Mesendoderm (in vitro differentiated cells): ENCODE measurements around the gene URI1.

ENCODE experiments used
- DNase-seq: peaks from one replicate; pipeline ENCODE4 v3.0.0; 2013
- H2AK5ac ChIP-seq: 2 replicates; pipeline ENCODE4 v1.6.1; 2013; ENCODE audit warnings: low read length, inconsistent platforms
- H2BK120ac ChIP-seq: 2 replicates; pipeline ENCODE4 v1.6.1; 2013; ENCODE audit warnings: low read depth, mild to moderate bottlenecking, low read length, moderate library complexity, mixed read lengths
- H2BK15ac ChIP-seq: replicated peaks from 2 replicates; pipeline ENCODE4 v1.6.1; 2013; ENCODE audit warnings: low read depth, mild to moderate bottlenecking, moderate library complexity
- H2BK5ac ChIP-seq: 2 replicates; pipeline ENCODE4 v1.6.1; 2013; ENCODE audit warnings: low read length, inconsistent platforms
- H3K18ac ChIP-seq: 2 replicates; pipeline ENCODE4 v1.6.1; 2013; ENCODE audit warnings: mild to moderate bottlenecking, low read length, mixed read lengths
- H3K23ac ChIP-seq: one replicate; pipeline ENCODE4 v1.6.1; 2013; ENCODE audit warnings: low read length
- H3K27ac ChIP-seq: 2 replicates; pipeline ENCODE4 v1.5.1; 2013; ENCODE audit warnings: low read depth, mild to moderate bottlenecking, inconsistent platforms, low read length, moderate library complexity
- H3K27me3 ChIP-seq: 2 replicates; pipeline ENCODE4 v1.6.1; 2013; ENCODE audit warnings: low read length, control low read depth, mild to moderate bottlenecking, inconsistent platforms; ENCODE audit not compliant: insufficient read depth, poor library complexity
- H3K36me3 ChIP-seq: 2 replicates; pipeline ENCODE4 v1.6.1; 2013; ENCODE audit warnings: low read length, inconsistent platforms; ENCODE audit not compliant: control insufficient read depth, insufficient read depth
- H3K4ac ChIP-seq: one replicate; pipeline ENCODE4 v1.6.1; 2013; ENCODE audit warnings: low read depth, mild to moderate bottlenecking, low read length, moderate library complexity
- H3K4me1 ChIP-seq: 2 replicates; pipeline ENCODE4 v1.6.1; 2013; ENCODE audit warnings: low read depth, low read length, inconsistent platforms; ENCODE audit not compliant: control insufficient read depth
- H3K4me2 ChIP-seq: 2 replicates; pipeline ENCODE4 v1.6.1; 2013; ENCODE audit warnings: low read length
- H3K4me3 ChIP-seq: 2 replicates; pipeline ENCODE4 v1.5.1; 2013; ENCODE audit warnings: mild to moderate bottlenecking, low read length
- H3K56ac ChIP-seq: one replicate; pipeline ENCODE4 v1.6.1; 2013; ENCODE audit warnings: low read length
- H3K79me1 ChIP-seq: 2 replicates; pipeline ENCODE4 v1.6.1; 2013; ENCODE audit warnings: low read length, inconsistent platforms
- H3K79me2 ChIP-seq: 2 replicates; pipeline ENCODE4 v1.6.1; 2013; ENCODE audit warnings: mild to moderate bottlenecking, low read length; ENCODE audit not compliant: control insufficient read depth, insufficient read depth
- H3K9ac ChIP-seq: 2 replicates; pipeline ENCODE4 v1.6.1; 2013; ENCODE audit warnings: low read length, inconsistent platforms
- H4K5ac ChIP-seq: one replicate; pipeline ENCODE4 v1.6.1; 2013; ENCODE audit warnings: low read length
- H4K8ac ChIP-seq: one replicate; pipeline ENCODE4 v1.6.1; 2013; ENCODE audit warnings: low read depth, mild to moderate bottlenecking, control low read depth, low read length, moderate library complexity
- WGBS: extraction: QIAGEN DNeasy Blood & Tissue Kit; methylation state at CpG from one replicate; pipeline ENCODE4 v1.1.7; 2013; ENCODE audit warnings: low lambda C conversion rate, missing lambda C conversion rate; ENCODE audit not compliant: insufficient coverage; ENCODE audit errors: extremely low coverage; 5-methylcytosine and 5-hydroxymethylcytosine counted together

URI1 gene

GRCh38 chr19:30053558-30053957, 111.5 kb downstream of the URI1 start:
- Histone ChIP-seq H3K79me1 (no peaks in the 10 kb centered on the region), H3K9ac (no peak overlapping the region), H3K79me2 (no peaks in the 10 kb centered on the region), H2BK5ac (no peak overlapping the region), H3K36me3 (no peaks in the 10 kb centered on the region), H3K4ac (no peak overlapping the region), H4K5ac (no peak overlapping the region), H3K4me3 (no peak overlapping the region), H3K4me2 (no peak overlapping the region), H2BK15ac (no peak overlapping the region), H3K4me1 (no peaks in the 10 kb centered on the region), H3K27me3 (no peaks in the 10 kb centered on the region), H2BK120ac (no peak overlapping the region), H4K8ac (no peak overlapping the region), H3K56ac (no peak overlapping the region), H2AK5ac (no peak overlapping the region), H3K27ac (no peak overlapping the region), H3K23ac (no peak overlapping the region), H3K18ac (no peak overlapping the region)
- DNase-seq = no peak
- no CpG with 5 or more reads among the region's 18 CpGs for WGBS

- Histone ChIP-seq H3K4me1 (no peaks in the 10 kb centered on the region), H2BK15ac (no peak overlapping the region), H4K8ac (no peak overlapping the region), H3K23ac (no peak overlapping the region), H3K9ac (no peak overlapping the region), H3K36me3 (no peaks in the 10 kb centered on the region), H3K4me2 (no peak overlapping the region), H4K5ac (no peak overlapping the region), H3K56ac (no peak overlapping the region), H3K27ac (no peak overlapping the region), H3K4me3 (no peak overlapping the region), H3K79me2 (no peaks in the 10 kb centered on the region), H3K27me3 (no peaks in the 10 kb centered on the region), H2AK5ac (no peak overlapping the region), H2BK5ac (no peak overlapping the region), H3K79me1 (no peaks in the 10 kb centered on the region), H3K4ac (no peak overlapping the region), H3K18ac (no peak overlapping the region), H2BK120ac (no peak overlapping the region)
- no peak for DNase-seq
- no CpG with 5 or more reads among the region's 2 CpGs for WGBS
Measured at GRCh38 chr19:30054210-30054609, 112.2 kb downstream of the URI1 start.

- no peaks in the 10 kb centered on the region for H3K36me3 ChIP-seq
- H4K8ac ChIP-seq = no peak overlapping the region
- H2BK15ac ChIP-seq = no peak overlapping the region
- H3K4me1 ChIP-seq = no peaks in the 10 kb centered on the region
- H2BK5ac ChIP-seq = no peak overlapping the region
- WGBS = no CpG with 5 or more reads among the region's 2 CpGs
- H3K27me3 ChIP-seq = no peaks in the 10 kb centered on the region
- no peak overlapping the region for H4K5ac ChIP-seq
- no peaks in the 10 kb centered on the region for H3K79me2 ChIP-seq
- no peak overlapping the region for H3K4me3 ChIP-seq
- H3K79me1 ChIP-seq = no peaks in the 10 kb centered on the region
- no peak overlapping the region for H3K23ac ChIP-seq
- H3K4ac ChIP-seq = no peak overlapping the region
- H3K9ac ChIP-seq = no peak overlapping the region
- DNase-seq = no peak
- H3K56ac ChIP-seq = no peak overlapping the region
- no peak overlapping the region for H3K4me2 ChIP-seq
- no peak overlapping the region for H2BK120ac ChIP-seq
- no peak overlapping the region for H3K27ac ChIP-seq
- no peak overlapping the region for H3K18ac ChIP-seq
- H2AK5ac ChIP-seq = no peak overlapping the region
Measured at GRCh38 chr19:30056580-30056979, 114.5 kb downstream of the URI1 start.

GRCh38 chr19:30059741-30060457, 117.9 kb downstream of the URI1 start:
- H3K36me3 ChIP-seq = no peaks in the 10 kb centered on the region
- no peak overlapping the region for H3K23ac ChIP-seq
- H3K4me1 ChIP-seq = no peaks in the 10 kb centered on the region
- H3K79me2 ChIP-seq = no peaks in the 10 kb centered on the region
- no peak overlapping the region for H2BK15ac ChIP-seq
- no peak overlapping the region for H4K5ac ChIP-seq
- H3K79me1 ChIP-seq = no peaks in the 10 kb centered on the region
- H3K4ac ChIP-seq = no peak overlapping the region
- no peak overlapping the region for H2BK120ac ChIP-seq
- no peak overlapping the region for H3K4me2 ChIP-seq
- H3K27me3 ChIP-seq = no peaks in the 10 kb centered on the region
- no peak overlapping the region for H3K27ac ChIP-seq
- no CpG with 5 or more reads among the region's 27 CpGs for WGBS
- DNase-seq = no peak
- no peak overlapping the region for H3K9ac ChIP-seq
- H4K8ac ChIP-seq = no peak overlapping the region
- H3K4me3 ChIP-seq = no peak overlapping the region
- no peak overlapping the region for H3K56ac ChIP-seq
- no peak overlapping the region for H2BK5ac ChIP-seq
- no peak overlapping the region for H2AK5ac ChIP-seq
- H3K18ac ChIP-seq = no peak overlapping the region

- no peaks in the 10 kb centered on the region for H3K79me2 ChIP-seq
- DNase-seq = no peak
- H2AK5ac ChIP-seq = no peak overlapping the region
- no peaks in the 10 kb centered on the region for H3K4me1 ChIP-seq
- H4K8ac ChIP-seq = no peak overlapping the region
- no peak overlapping the region for H3K18ac ChIP-seq
- WGBS = no CpG with 5 or more reads among the region's 13 CpGs
- no peak overlapping the region for H3K4me3 ChIP-seq
- no peak overlapping the region for H3K9ac ChIP-seq
- H3K27ac ChIP-seq = no peak overlapping the region
- no peak overlapping the region for H2BK15ac ChIP-seq
- H3K79me1 ChIP-seq = no peaks in the 10 kb centered on the region
- H3K23ac ChIP-seq = no peak overlapping the region
- no peaks in the 10 kb centered on the region for H3K27me3 ChIP-seq
- H2BK5ac ChIP-seq = no peak overlapping the region
- no peak overlapping the region for H3K4me2 ChIP-seq
- H3K4ac ChIP-seq = no peak overlapping the region
- no peak overlapping the region for H3K56ac ChIP-seq
- H2BK120ac ChIP-seq = no peak overlapping the region
- H3K36me3 ChIP-seq = no peaks in the 10 kb centered on the region
- no peak overlapping the region for H4K5ac ChIP-seq
Measured at GRCh38 chr19:30060531-30061222, 118.6 kb downstream of the URI1 start.
